HUDEP-2 (cell line): ENCODE results near the gene DAPK1.

Experiments used
- DNase-seq, 76 experiments: peaks; one replicate each; lab custom pipeline; 2025; ENCODE audit not compliant: unreplicated experiment in 76 of 76; lab: John Stamatoyannopoulos, UW

The DAPK1 gene

DNA sequence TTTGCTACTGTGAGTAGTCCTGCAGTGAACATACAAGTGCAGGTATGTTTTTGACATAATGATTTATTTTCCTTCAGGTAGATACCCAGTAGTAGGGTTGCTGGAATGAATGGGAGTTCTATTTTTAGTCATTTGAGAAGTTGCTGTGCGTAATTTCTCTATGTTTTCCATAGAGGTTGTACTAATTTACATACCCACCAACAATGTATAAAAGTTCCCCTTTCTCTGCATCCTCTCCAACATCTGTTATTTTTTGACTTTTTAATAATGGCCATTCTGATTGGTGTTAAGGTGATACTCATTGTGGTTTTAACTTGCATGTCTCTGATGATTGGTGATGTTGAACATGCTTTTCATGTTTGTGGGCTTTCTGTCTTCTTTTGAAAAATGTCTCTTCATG lies 163.6 kb downstream of the DAPK1 start:
- DNase-seq: no peak

DNA sequence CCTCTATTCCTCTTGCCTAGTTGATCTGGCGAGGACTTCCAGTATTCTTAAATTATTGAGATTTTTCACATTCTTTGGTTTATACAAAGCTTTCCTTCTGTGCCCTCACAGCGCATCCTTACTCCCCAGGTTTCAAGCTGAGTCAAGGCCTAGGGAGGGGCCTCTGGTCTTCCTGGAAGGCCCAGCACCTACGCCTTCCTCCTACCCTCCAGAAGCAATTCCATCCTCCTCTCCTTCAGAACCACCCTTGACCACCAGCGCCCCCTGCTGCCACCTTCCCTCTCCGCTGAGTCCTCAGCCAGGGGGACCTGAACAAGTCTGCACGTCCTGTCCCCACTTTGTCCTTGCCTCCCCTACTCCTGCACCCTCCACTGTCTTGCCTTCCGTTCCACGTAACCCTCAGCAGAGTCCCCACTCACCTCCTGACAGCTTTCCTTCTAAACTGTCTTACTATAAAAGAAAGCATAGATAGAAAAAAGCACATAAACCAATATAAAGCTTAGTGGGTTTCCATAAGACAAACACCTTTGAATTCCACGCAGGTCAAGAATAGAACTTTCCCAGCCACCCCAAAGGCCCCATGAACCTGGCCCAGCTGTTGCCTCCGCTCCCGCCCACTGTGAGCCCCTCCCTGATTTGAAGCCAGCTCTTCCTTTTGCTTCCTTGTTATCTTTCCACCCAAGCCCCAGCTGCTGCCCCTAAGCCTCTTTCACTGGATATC lies 165.3 kb downstream of the DAPK1 start:
- peak in 69 of 76 experiments; percentile 12 to 84 (median 64) for DNase-seq

DNA sequence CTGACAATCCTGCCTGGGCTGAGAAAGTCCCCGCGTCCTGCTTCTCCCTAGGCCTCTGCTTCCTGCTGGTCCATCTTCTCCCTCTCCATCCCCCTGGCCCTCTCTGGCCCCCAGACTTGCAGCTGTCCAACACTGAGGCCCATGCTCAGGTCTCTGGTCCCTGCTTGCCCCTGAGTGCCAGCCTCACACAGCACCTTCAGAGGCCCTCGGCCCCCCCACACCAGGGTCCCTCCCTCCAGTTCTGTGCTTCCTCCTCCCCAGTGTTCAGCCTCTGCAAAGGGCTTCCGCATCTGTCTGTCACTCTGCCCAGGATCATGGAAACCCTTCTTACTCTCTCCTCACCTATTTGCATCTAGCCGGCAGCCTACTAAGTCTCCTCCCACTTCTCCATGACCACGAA lies 165.9 kb downstream of the DAPK1 start:
- no peak for DNase-seq

DNA sequence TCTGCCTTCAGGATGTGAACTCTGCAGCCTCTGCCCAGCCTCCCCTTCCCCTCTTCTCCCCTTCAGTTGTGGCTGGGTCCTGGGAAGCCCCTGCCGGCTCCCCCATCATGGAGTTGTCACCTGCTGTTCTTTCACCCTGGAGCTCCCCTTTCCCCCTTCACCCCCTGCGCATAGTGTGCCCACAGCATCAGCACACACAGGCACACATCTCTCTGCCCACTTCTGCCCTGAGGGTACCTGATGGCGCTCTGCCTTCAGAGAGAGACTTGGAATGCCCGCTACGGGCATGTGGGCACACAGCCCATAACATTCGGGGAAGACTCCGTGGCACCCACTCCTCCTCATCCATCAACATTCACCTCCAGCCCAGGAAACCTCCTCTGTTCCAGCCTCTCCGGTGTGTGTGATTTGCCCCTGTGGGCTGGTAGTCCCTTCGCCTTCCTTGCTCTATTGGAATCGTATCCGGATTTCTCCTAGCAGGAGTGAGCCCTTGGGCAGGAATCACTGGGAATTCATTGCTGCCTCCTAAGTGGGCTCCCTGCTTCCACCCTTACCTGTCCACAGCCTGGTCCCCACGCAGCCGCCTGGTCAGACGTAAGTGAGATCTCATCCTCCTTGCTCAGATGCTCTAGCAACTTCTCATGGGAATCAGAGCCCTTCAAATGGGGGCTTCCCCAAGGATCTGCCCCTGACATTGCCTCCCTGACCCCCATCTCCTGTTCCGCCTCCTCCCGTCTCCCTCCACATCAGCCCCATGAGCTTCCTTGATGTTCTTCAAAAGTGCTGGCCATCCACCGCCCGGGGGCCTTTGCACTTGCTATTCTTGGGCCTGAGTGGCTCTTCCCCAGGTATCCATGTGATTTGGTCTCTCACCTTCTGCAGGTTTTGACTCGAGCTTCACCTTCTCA lies 166.7 kb downstream of the DAPK1 start:
- DNase-seq: no peak

- no peak for DNase-seq
Observed at GRCh38 chr9:87665505-87665904, 167.8 kb downstream of the DAPK1 start.

DNA sequence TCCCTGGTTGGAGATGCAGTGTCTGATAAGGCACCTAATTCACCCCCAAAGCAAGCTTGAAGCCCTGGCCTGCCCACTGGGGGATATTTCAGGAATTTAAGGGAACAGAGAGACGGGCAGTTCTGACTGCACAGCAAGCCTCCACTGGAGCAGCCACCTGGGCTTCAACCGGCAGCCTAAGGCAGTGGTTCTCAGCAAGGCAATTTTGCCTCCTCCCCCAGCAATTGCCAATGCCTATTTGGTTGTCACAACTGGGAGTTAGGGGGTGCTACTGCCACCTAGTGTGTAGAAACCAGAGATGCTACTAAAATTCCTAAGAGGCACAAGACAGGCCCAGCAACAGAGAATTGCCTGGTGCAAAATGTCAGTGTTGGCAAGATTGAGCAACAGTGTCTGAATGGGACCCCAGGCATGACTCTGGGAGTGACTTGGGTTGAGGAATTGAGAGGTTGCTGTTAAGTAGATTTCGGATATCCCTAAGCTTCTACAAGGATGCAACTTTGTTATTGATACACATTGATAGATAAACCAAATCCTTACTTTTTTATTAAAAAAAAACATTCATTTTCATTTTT lies 169.6 kb downstream of the DAPK1 start:
- DNase-seq: peak in 10 of 76 experiments; percentile 4 to 46 (median 18)

GRCh38 chr9:87668222-87668621 lies 170.6 kb downstream of the DAPK1 start:
- DNase-seq: no peak

GRCh38 chr9:87668722-87669121 lies 171.1 kb downstream of the DAPK1 start:
- DNase-seq: no peak

DNA sequence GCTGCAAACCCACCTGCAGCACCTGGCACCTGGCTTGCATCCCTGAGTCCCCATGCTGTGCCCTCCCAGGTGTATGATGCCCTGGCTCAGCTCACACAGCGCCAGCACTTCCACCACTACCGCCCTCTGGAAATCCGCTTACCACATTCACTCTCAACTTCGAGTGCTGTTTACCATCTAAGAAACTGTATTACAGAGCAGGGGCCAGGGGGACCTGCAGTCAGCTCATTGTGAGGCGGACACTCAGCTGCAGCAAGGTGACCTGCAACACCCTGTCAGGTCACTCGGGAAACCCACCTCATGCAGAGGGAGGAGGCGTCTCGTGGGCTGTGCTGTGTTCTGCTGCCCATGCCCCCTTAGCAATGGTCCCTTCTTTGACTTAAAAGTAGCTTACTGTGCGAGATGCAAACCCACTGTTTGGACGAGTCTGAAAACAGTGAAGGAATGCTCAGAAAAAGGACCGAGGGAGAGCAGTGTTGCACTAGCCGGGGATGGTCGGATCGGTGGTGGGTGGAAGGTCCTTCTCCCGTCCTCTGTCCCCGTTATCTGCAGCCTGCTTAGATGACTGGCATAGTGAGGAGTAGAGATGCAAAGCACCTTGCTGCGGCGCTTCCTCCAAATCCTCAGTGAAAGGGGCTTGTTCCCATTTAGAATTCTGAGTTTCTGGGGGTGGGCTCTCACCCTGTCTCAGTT lies 173.1 kb downstream of the DAPK1 start:
- DNase-seq: no peak

- no peak for DNase-seq
Observed at GRCh38 chr9:87671478-87671877, 173.8 kb downstream of the DAPK1 start.

DNA sequence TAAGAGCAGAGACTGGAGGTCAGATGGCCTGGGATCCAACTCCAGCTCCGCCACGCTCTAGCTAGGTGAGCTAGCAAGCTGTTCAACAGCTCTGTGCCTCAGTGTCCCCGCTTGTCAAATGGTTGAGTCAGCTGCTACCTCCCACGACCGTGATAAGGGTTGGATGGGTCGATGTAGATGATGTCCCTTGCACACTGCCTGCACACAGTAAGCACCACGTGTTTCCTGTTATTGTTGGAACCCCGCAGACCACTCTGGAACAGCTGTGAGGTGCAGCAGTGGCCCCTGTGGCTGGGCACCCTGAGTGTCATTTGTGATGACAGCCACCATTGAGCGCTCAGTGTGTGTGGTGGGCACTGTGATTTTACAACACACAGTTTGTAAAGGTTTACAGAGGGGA lies 174.3 kb downstream of the DAPK1 start:
- DNase-seq: no peak

DNA sequence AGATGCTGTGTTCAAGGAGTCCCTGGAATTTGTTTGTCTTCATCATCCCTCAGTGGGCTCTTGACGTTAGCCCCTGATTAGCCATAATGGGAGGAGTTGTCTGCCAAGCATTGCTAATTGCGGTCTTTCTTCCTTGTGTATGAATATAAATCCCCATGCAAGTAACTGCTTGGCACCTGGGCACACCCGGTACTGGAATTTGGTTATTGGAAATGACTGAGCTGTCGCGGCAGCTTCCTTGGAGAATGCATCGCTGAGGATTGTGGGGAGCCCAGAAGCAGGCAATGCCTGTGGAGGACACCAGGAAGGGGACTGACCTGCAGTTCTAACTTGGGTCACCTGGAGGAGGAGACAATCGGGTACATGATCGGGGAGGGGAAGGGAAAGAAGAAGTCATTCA lies 174.9 kb downstream of the DAPK1 start:
- no peak for DNase-seq

DNA sequence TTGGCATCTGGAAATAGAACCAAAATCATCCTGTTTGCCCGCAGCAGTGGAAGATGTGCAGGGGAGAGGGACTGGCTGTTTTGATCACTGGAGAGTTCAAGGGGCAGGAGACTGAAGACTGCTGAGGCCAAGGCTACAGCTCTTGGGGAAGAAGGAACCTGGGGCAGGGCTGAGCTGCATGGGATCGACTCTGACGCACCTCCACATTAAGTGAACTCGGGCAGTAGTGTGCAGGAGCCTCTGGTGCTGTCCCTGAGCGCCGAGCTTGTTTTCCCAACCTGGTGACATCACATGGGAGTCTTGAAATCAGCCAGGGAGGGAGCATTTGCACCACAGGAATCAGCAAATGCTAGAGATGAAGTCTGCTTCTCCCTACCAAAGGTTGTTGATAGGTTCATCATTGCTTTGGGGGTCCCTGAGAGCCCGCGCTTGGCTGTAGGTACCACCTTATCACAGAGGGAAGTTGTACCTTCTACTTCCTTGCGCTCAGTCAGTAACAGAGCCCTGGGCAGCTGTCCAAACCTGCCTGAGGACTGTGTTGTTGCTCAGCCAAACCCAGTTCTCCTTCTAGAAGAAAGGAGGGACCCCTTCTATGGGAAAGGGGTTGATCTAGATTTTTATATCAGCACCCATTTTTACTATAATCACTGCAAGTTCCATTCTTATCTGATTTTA lies 175.9 kb downstream of the DAPK1 start:
- DNase-seq: peak in 37 of 76 experiments; percentile 8 to 49 (median 24)

DNA sequence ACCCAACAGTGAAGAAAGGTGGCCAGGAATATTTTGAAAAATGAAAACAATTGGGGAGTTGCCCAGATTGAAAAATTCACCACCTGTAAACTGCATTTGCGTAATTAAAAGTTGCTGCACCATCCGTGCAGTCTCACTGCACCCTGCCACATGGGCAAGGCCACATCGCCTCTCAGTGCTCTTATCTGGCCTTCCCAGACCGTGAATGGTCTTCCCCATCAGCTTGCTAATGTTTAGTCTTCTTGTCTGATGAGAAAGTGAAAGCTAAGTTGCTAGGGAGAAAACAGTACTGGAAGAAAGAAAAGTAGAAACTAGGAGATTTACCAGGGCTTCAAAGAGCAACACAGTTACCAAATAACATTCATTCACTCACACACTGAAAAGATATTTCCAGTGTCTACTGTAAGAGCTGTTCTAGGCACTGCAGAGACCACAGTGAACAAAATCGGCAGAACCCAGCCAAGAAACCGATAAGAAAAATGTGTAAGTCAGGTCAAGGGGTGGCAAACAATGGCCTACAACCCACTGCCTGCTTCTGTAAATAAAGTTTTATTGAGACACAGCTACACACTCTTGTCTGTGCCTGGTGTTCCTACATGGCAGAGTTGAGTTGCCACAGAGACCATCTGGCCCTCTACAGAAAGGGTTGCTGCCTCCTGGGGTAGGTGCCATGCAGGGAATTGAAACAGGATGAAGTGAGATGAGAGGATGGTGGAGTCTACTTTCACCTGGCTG lies 177.1 kb downstream of the DAPK1 start:
- DNase-seq: peak in 73 of 76 experiments; percentile 35 to 93 (median 75)

DNA sequence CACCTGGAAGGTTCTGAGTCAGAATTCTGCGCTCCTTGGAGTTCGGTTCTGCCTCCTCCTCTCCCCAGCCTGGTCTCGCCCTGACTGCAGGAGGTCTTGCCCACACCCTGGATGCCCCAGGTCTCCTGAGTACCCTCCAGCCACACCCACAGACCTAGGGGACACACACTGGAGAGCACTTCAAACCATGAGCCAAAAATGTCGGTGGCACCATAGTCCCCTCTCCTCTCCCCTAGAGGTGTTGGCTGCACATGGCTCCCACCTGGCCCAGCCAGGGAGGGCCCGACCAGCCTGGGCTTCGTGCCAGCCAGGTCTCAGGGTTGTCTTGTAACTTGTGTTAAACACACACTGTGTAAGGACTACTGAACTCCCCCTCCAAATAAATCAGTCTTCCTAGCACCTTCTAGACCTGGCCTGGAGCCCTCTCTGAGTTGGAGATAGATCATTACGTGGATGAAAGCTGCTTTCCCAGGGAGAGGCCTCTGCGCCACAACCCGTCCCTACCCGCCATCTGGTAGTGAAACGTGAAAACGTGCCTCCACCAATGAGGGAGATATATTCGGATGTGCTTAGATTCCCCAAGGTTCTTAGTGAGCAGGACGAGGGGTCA lies 178.3 kb downstream of the DAPK1 start:
- DNase-seq: no peak

- DNase-seq: no peak
Observed at GRCh38 chr9:87676976-87677775, 179.5 kb downstream of the DAPK1 start.

GRCh38 chr9:87677776-87678587 lies 180.3 kb downstream of the DAPK1 start:
- no peak for DNase-seq
